Pons (tissue), 1 donor: ENCODE measurements around the gene GNB1.

Experiments used
- DNase-seq: peaks from one replicate; pipeline ENCODE4 v3.0.0-alpha.2; 2016; ENCODE audit warnings: low spot score

Gene GNB1

DNA sequence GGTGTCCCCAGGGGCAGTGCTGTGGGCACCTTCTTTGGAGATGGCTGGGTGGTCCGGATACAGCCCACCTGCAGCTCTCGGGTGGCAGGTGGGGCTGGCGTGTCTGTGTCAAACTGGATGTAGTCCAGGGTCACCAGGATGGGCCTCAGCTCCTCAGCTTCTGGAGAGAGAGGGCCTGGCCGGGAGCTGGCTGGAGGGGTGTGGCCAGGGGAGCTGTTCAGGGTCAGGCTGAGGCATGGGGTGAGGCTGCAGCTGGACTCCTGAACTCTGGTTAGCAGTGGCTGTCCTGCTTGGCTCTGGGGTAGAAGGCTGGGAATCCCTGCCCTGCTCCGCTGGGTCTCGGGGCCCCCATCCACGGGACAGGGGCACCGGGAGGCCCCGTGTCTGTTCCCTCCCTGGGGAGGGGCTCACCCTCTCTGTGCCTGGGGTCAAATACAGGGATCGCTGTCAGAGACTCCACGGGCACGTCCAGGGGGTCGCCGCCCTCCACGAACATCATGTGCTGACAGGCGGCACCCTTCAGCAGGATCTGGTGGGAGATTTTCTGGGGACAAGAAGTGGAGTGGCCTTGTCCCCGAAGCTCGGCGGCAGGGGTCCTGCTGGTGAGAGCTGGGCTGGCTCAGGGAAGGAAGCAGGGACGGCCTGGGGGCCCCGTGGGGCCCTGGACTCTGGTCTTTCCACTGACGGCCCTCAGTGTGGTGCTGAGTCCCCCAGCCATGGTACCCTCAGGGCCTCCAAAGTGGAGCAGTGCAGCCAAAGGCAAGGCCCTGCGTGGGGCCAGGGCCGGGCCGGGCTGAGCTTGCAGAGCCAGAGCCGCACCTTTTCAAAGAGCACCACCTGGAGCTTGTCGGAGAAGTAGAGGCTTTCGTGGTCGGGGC, 32.3 kb upstream of the GNB1 start:
- no peak for DNase-seq

DNA sequence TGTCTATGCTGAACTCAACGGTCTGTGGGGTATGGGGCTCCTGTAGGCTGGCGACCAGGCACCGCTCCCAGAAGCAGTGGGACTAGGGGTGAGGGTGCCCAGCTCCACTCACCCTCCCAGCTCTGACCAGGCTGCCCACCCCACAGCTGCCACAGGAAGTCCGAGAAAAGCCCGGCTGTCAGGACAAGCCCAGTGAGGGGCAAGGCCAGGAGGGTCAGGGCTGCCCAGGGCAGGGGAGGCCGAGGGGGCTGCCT, 31.7 kb upstream of the GNB1 start:
- no peak for DNase-seq

- no peak for DNase-seq
These were observed 31.2 kb upstream of the GNB1 start for GRCh38 chr1:1921901-1922701.

DNA sequence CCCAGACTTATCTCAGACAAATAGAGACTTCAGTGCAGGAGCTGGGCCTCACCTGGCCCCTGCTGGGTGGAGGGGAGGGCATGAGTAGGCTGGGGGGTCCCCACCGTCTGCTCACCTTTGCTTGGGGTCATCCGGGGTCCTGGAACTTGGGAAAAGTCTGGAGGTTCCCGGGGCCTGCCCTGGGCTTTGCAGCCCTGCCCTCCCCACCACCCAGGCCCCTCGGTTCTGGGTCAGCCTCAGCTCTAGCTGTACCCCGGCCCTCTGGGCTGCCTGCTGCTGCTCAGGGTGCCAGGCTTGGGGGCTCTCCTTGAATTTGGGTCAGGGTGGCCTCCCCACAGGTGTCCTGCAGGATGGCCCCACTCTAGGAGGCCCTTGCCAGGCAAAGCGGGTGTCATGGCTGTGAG, 30.6 kb upstream of the GNB1 start:
- DNase-seq = no peak

DNA sequence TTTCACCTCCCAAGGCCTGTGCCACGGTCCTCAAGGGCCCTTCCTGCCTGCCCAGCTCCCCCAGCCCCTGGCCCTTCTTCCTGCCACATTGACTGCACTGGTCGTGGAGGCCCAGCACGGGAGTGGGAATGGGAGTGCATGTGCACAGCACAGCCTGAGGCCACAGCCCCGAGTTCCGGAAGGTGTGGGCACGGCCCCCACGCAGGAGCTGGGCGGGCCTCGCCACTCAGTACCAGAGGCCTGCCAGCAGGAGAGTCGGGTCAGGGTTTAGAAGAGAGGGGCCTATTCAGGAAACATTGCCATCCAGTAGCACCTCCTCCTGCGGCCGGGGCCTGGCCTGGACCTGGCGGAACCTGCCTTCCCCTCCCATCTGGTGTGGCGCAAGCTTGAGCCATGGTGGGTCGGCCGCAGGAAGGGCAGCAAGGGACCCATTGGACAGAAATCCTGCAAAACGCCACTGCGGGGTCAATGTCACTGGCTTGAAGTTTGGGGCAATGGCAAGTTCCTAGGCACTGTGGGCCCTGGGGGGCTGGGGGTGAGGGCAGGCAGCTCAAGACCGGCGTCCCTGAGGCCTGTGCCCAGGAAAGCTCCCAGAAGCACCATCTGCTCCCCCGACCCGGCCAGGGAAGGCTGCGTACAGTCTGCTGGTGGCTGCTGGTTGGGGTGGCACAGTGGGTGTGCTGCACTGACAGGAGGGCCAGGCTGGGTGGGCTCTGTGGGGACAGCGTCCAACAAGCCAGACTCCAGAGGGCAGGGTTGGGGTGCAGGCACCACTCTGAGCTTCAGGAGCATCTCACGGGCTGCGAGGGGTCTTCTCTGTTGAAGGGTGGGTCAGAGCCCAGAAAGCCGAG, 29.9 kb upstream of the GNB1 start:
- no peak for DNase-seq

- DNase-seq = no peak
These were observed 29.2 kb upstream of the GNB1 start for GRCh38 chr1:1920057-1920607.

DNA sequence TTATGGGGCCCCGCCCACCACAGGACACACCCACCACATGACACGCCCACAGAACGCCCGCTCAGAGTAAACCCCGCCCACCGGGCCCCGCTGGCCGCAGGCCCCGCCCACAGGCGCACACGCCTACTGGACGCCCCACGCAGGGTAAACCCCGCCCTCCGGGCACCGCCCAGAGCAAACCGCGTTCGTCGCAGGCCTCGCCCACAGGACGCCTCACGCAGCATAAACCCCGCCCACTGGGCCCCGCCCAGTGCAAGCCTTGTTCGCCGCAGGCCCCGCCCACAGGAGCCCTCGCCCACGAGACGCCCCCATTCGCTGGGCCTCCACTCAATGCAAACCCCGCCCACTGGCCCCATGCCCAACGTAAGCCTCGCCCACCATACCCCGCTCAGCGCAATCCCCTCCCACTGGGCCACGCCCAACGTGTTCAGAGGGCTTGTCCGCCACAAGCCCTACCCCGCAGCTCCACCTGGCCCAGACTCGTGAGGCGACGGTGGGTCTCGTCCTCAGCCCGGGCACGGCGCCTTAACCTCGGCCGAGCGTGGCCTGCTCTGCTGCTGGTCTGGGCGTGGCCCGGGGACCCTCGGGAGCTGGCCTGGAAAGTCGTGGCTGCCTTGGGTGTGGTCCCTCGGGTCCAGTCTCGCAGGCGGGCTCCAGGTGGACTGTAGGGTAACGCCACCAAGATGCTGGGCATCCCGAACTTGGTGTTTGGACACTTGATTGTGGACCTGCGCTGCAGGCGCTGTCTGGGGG, 28.6 kb upstream of the GNB1 start:
- peak; percentile 91 for DNase-seq

- DNase-seq = no peak
These were observed 28.0 kb upstream of the GNB1 start, which contains the start of gene TMEM52 for GRCh38 chr1:1918901-1919303. TSS of gene TMEM52 (minus strand) at chr1:1919279. CDS start at chr1:1919265, 14 bp downstream.

DNA sequence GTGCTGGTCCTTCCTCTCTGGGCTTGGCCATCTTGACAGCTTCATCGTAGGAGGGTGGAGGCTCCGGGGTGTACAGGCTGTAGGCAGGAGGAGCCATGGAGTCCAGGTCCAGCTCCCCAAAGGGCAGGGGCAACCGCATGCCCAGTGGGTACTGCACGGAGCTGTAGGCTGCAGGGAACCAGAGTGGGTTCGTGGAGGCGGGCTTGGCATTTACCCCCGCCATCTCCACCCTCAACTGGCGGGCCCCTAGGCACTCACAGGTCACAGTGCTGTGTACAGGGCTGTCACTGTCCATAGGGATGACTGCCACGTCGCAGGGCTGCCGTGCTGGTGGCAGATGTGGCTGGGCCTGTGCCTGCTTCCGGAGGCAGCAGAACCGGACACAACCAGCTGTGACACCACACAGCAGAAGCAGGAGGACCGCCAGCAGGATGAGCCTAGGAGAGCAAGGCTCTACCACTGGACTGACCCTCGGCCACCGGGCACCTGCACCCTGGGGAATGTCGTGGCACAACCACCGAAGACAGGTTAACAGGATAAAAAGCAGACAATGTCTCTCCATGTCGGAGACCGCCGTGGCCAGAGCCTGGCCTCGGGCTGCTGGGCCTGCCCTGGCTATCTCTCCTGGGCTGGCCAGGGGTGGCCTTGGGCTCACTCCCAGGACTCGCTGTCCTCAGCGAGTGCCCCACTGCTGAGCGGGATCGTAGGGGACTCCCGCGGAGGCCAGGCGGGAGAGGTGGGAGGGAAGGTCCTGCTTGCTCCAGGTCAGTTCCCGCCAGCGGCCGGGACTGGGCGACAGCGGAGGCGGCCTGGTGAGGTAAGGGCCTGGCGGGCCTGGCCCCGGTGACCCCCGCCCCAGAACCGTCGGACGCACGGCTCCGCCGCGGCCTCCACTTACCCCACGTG, 27.4 kb upstream of the GNB1 start:
- no peak for DNase-seq

GRCh38 chr1:1917304-1917976, 26.6 kb upstream of the GNB1 start:
- no peak for DNase-seq

DNA sequence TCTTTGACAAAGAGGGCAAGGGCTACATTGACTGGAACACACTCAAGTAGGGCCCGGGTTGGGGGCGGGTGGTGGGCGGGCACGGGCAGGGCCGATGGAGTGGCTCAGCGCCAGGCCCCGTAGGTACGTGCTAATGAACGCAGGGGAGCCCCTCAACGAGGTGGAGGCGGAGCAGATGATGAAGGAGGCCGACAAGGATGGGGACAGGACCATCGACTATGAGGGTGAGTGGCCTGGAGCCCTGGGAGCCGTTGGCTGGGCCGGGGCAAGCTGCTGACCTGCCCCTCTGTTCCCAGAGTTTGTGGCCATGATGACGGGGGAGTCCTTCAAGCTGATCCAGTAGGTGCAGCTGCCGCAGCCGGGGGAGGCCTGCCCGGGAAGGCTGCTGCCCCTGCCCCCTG, 26.0 kb upstream of the GNB1 start:
- DNase-seq = no peak

DNA sequence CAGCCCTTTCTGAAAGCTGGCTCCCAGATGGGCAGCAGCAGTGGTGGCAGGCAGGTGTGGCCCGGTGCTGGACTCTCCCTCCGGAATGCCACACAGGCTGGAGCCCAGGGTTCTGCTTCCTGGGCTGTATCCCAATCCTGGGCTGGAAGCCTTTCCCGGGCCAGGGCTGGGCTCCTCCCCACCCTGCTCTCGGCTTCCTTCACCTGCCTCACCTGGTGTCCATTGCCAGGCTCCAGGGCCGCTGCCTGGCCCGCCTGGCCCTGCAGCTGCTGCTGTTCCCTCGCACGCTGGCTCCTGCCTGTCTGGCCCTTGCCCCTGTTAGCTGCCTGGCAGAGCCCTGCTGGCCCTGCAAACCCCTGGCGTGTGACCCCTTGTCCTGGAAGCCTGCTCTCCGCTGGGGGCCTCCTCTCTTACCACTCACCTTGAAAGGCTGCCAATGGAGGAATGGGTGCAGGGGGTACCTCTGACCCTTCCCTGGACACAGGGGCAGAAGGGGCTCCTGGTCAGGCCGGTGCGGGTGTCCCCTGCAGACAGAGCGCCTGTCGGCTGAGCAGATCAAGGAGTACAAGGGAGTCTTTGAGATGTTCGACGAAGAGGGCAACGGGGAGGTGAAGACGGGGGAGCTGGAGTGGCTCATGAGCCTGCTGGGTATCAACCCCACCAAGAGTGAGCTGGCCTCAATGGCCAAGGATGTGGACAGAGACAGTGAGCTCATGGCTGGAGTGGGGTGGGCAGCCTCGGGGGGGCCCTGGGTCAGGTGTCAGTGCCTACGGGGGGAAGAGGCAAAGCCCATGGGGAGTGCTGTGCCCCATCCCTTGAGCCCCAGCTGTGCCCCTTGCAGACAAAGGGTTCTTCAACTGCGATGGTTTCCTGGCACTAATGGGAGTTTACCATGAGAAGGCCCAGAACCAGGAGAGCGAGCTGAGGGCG, 25.3 kb upstream of the GNB1 start:
- no peak for DNase-seq

GRCh38 chr1:1914971-1915692, 24.2 kb upstream of the GNB1 start, which contains the start of gene CALML6:
TSS of gene CALML6 (plus strand) at chr1:1915260. CDS start at chr1:1915281, 21 bp downstream.
- no peak for DNase-seq

DNA sequence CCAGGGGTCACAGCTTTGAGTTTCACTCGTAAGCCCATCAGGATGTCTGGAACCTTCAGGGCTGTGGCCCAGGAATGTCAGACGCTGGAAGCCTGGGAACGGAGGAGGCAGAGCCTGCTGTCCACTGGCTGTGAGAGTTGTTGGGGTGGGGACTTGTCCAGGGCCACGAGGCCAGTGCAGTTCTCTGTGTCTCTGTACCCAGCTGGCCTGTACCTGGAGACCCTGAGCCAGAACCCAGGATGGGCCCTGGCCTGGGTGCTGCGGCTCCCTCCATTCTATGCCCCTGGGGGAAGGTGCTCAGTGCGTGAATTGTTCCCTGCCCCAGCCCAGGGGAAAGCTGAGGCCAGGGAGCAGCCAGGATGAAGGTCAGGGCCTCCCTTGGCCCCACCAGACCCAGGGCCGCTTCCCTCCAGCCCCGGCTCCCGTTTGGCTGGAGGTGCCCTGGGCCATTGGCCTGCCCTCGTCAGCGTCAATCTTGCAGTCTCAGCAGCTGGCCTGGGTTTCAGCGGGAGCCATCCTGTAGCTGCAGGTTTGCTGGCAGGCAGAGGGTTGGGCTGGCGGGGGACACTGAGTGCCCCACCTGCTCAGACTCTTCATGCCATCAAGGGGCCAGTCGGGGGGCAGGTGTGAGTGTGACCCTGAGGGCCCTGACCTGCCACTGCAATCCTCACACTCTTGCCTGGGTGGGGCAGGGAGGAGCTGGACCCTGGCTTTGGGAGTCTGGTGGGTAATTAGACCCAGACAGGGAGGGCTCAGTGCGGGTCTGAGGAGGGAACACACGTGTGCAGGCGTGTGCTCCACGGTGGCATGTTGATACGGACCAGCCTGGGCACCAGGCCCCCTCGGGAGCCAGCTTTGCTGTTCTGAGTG, 23.4 kb upstream of the GNB1 start:
- no peak for DNase-seq

GRCh38 chr1:1911350-1912041, 20.6 kb upstream of the GNB1 start:
- no peak for DNase-seq

DNA sequence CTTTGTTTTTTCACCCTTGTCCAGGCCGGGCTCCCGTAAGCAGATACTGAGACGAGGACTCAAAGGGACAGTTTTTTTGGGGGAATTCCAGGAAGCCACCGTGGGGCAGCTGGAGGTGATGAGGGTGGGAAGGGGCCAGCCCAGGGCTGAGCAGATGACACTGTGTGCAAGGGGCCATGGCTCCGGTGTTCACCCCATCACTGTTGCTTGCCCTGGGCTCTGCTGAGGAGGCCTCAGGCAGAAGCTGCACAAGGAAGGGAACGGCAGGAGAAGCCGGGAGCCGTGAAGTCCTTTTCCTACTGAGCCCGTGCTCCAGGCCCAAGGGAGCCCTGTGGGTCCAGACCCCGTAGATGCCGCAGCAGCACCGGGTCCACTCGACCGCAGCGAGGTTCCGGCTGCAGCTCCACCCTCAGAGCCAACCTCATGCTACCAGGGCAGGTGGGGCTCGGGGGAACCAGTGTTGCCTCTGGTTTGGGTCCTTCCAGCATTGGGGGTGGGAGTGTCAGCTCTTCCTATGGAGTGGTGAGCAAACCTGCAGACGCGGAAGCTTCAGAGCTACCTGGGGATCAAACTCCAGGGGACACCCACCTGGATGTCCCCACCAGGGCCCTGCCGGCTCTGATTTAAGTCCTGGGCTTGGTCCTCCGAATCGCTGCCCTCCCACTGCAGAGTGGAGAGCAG, 19.9 kb upstream of the GNB1 start:
- DNase-seq = no peak
